ENCODE measurements around the gene MOB3B. TPM values are rescaled to one million over a fixed set of nuclear protein-coding genes. Genes with fewer than 3 reads are reported as not detected.

MOB3B gene
- polyA plus RNA-seq, 1 of the 3 experiments (the other 2 are of a cell fraction) = 0.90 TPM

DNA sequence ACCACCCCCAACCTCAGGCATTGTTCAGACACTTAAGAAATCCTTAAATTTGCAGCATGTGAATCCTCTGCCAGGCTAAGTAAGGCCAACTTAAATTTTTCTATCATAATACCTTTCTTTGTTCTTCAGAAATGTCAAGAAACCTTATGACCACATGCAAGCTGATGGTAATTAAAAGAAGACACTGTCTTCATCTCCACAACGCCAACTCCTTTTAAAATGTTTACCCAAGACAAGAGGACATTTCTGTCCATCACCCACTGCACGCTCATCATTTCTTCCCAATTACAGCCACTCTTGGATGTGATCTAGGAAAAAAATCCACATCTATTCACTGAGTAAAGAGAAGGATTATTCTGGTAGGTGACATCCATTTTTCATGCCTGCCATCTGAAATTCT is 11.6 kb downstream of the MOB3B start:
- H3K4me3 ChIP-seq (ENCODE audit: low read depth in 2 of 2, low read length in 1 of 2) = no peak overlapping the region
- H3F3A ChIP-seq (replicated peaks; ENCODE audit: insufficient read depth) = peaks cover 8% of the 10 kb centered on the region
- H3K9me2 ChIP-seq = no peaks in the 10 kb centered on the region
- no peaks in the 10 kb centered on the region for H4K20me1 ChIP-seq (ENCODE audit: insufficient read depth)
- WGBS (ENCODE audit: low lambda C conversion rate) = 89% methylated on average over 2 of the region's 2 CpGs
- no peaks in the 10 kb centered on the region for H3K36me3 ChIP-seq (replicated peaks in 1 of 2; ENCODE audit: control insufficient read depth in 1 of 2, insufficient read depth in 2 of 2, low read length in 1 of 2)
- TF ChIP-seq TEAD4 (IDR thresholded peaks at IDR 0.05; ENCODE audit: borderline replicate concordance, insufficient read depth) (no peak), CHD2 (IDR thresholded peaks at IDR 0.05; ENCODE audit: low read length, partially characterized antibody) (no peak), SMC3 (IDR thresholded peaks at IDR 0.05; ENCODE audit: low read depth, low read length) (no peak), TCF12 (IDR thresholded peaks at IDR 0.05) (no peak), GATA2 (CRISPR knock-in tag; IDR thresholded peaks at IDR 0.05) (no peak), JUND (IDR thresholded peaks at IDR 0.05) (no peak), POLR2AphosphoS5 (IDR thresholded peaks at IDR 0.05; ENCODE audit: low read depth, low read length) (no peak), NRF1 (IDR thresholded peaks at IDR 0.05; ENCODE audit: low read depth, low read length) (no peak)
- TF ChIP-seq, protein P1, sequence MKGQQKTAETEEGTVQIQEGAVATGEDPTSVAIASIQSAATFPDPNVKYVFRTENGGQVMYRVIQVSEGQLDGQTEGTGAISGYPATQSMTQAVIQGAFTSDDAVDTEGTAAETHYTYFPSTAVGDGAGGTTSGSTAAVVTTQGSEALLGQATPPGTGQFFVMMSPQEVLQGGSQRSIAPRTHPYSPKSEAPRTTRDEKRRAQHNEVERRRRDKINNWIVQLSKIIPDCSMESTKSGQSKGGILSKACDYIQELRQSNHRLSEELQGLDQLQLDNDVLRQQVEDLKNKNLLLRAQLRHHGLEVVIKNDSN (IDR thresholded peaks at IDR 0.05; ENCODE audit: borderline replicate concordance, low read depth) = no peak
- no peaks in the 10 kb centered on the region for H3K27me3 ChIP-seq (ENCODE audit: insufficient read depth)
- ChIA-PET CTCF (interaction anchor here (1.4 kb wide), 1 partner anchor 12 kb away, joined by 3 read pairs; no protein-coding TSS in a partner anchor), POLR2A (no interaction called here)
- H3K4me1 ChIP-seq (ENCODE audit: control insufficient read depth in 1 of 2, insufficient read depth in 2 of 2, low read depth in 1 of 2, low read length in 1 of 2) = peaks cover 0 to 2% of the 10 kb centered on the region in 2 experiments; a peak in 1 of 4 replicates
- no peak overlapping the region for H2AFZ ChIP-seq (ENCODE audit: low read depth)
- no peak overlapping the region for H3K27ac ChIP-seq (ENCODE audit: low read depth in 2 of 2, low read length in 1 of 2)
- no peak overlapping the region for H3K4me2 ChIP-seq
- H3K79me2 ChIP-seq (ENCODE audit: insufficient read depth) = peaks cover 5% of the 10 kb centered on the region; the same call in 1 of the 2 replicates
- no peak overlapping the region for H3K9ac ChIP-seq
- no peak for DNase-seq
- no peaks in the 10 kb centered on the region for H3K9me3 ChIP-seq

DNA sequence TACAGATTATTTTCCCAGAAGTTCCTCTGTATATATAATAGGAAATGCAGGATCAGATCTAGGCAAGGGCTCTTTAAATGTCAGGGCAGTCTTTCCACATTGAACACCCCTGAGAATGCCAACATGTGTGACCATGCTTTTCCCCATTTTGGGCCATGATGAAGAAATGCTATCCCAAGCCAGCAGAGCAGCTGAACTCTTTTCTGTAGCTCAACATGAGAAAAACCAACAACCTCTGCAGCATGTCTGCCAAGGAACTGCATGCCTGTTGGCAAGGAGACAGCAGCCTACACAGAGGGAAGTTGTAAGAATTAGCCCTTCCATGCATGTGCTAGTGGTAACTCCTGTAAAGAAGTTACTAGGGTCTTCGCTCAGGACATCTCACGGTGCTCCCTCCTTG is 15.1 kb downstream of the MOB3B start:
- ChIA-PET POLR2A (no interaction called here), CTCF (interaction anchor here (3.1 kb wide), 1 partner anchor 15 kb away, joined by 13 read pairs; the partner anchor contains the start of gene MOB3B)
- Histone ChIP-seq H3K9ac (no peak overlapping the region), H4K20me1 (ENCODE audit: insufficient read depth) (no peaks in the 10 kb centered on the region), H3K9me2 (no peaks in the 10 kb centered on the region), H2AFZ (ENCODE audit: low read depth) (no peak overlapping the region), H3K36me3 (replicated peaks in 1 of 2; ENCODE audit: control insufficient read depth in 1 of 2, insufficient read depth in 2 of 2, low read length in 1 of 2) (no peaks in the 10 kb centered on the region), H3K27ac (ENCODE audit: low read depth in 2 of 2, low read length in 1 of 2) (no peak overlapping the region), H3K4me1 (ENCODE audit: control insufficient read depth in 1 of 2, insufficient read depth in 2 of 2, low read depth in 1 of 2, low read length in 1 of 2) (no peaks in the 10 kb centered on the region; a peak in 1 of 4 replicates), H3F3A (replicated peaks; ENCODE audit: insufficient read depth) (peaks cover 2% of the 10 kb centered on the region), H3K79me2 (ENCODE audit: insufficient read depth) (no peaks in the 10 kb centered on the region), H3K4me2 (no peak overlapping the region), H3K4me3 (ENCODE audit: low read depth in 2 of 2, low read length in 1 of 2) (no peak overlapping the region), H3K9me3 (no peaks in the 10 kb centered on the region), H3K27me3 (ENCODE audit: insufficient read depth) (no peaks in the 10 kb centered on the region)
- WGBS (ENCODE audit: low lambda C conversion rate) = 100% methylated on average over 2 of the region's 2 CpGs
- DNase-seq = no peak
- TF ChIP-seq, protein P2, sequence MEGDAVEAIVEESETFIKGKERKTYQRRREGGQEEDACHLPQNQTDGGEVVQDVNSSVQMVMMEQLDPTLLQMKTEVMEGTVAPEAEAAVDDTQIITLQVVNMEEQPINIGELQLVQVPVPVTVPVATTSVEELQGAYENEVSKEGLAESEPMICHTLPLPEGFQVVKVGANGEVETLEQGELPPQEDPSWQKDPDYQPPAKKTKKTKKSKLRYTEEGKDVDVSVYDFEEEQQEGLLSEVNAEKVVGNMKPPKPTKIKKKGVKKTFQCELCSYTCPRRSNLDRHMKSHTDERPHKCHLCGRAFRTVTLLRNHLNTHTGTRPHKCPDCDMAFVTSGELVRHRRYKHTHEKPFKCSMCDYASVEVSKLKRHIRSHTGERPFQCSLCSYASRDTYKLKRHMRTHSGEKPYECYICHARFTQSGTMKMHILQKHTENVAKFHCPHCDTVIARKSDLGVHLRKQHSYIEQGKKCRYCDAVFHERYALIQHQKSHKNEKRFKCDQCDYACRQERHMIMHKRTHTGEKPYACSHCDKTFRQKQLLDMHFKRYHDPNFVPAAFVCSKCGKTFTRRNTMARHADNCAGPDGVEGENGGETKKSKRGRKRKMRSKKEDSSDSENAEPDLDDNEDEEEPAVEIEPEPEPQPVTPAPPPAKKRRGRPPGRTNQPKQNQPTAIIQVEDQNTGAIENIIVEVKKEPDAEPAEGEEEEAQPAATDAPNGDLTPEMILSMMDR (IDR thresholded peaks at IDR 0.05) = no peak
- TF ChIP-seq EP300 (IDR thresholded peaks at IDR 0.05; ENCODE audit: borderline replicate concordance in 1 of 2, low read depth in 1 of 2, low read length in 1 of 2) (no peak), GATA2 (CRISPR knock-in tag; IDR thresholded peaks at IDR 0.05) (no peak), ELF1 (IDR thresholded peaks at IDR 0.05) (no peak), GABPA (IDR thresholded peaks at IDR 0.05; ENCODE audit: low read depth) (no peak), JUND (IDR thresholded peaks at IDR 0.05) (no peak), NRF1 (IDR thresholded peaks at IDR 0.05; ENCODE audit: low read depth, low read length) (no peak), YY1 (IDR thresholded peaks at IDR 0.05; ENCODE audit: low read depth) (no peak), TEAD4 (IDR thresholded peaks at IDR 0.05; ENCODE audit: borderline replicate concordance, insufficient read depth) (no peak), FOSL2 (IDR thresholded peaks at IDR 0.05; ENCODE audit: borderline replicate concordance, low read depth) (no peak), RCOR1 (IDR thresholded peaks at IDR 0.05; ENCODE audit: low read length) (no peak), TAF1 (IDR thresholded peaks at IDR 0.05; ENCODE audit: borderline replicate concordance, low read depth, low read length) (no peak), MEF2A (IDR thresholded peaks at IDR 0.05; ENCODE audit: borderline replicate concordance, low read depth) (no peak), NFIC (IDR thresholded peaks at IDR 0.05; ENCODE audit: borderline replicate concordance) (no peak)
- TF ChIP-seq, protein P3, sequence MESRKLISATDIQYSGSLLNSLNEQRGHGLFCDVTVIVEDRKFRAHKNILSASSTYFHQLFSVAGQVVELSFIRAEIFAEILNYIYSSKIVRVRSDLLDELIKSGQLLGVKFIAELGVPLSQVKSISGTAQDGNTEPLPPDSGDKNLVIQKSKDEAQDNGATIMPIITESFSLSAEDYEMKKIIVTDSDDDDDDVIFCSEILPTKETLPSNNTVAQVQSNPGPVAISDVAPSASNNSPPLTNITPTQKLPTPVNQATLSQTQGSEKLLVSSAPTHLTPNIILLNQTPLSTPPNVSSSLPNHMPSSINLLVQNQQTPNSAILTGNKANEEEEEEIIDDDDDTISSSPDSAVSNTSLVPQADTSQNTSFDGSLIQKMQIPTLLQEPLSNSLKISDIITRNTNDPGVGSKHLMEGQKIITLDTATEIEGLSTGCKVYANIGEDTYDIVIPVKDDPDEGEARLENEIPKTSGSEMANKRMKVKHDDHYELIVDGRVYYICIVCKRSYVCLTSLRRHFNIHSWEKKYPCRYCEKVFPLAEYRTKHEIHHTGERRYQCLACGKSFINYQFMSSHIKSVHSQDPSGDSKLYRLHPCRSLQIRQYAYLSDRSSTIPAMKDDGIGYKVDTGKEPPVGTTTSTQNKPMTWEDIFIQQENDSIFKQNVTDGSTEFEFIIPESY (IDR thresholded peaks at IDR 0.05; ENCODE audit: borderline replicate concordance, low read depth) = no peak
- TF ChIP-seq, protein P1 (IDR thresholded peaks at IDR 0.05; ENCODE audit: borderline replicate concordance, low read depth) = no peak
- TF ChIP-seq, protein P4, sequence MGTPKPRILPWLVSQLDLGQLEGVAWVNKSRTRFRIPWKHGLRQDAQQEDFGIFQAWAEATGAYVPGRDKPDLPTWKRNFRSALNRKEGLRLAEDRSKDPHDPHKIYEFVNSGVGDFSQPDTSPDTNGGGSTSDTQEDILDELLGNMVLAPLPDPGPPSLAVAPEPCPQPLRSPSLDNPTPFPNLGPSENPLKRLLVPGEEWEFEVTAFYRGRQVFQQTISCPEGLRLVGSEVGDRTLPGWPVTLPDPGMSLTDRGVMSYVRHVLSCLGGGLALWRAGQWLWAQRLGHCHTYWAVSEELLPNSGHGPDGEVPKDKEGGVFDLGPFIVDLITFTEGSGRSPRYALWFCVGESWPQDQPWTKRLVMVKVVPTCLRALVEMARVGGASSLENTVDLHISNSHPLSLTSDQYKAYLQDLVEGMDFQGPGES (IDR thresholded peaks at IDR 0.05; ENCODE audit: low read depth, low read length) = no peak
